HL-60 (cell line): Measurements from ENCODE around the gene RENBP.

Source experiments
- CTCF ChIP-seq: IDR thresholded peaks from one replicate; pipeline ENCODE4 v1.5.1; 2011; ENCODE audit warnings: low read length, control low read depth, inconsistent platforms; ENCODE audit not compliant: insufficient read depth
- POLR2AphosphoS5 ChIP-seq: IDR thresholded peaks from 2 replicates; pipeline ENCODE4 v1.6.1; 2012; ENCODE audit warnings: low read depth
- REST ChIP-seq: IDR thresholded peaks from 2 replicates; pipeline ENCODE4 v1.6.1; 2012; ENCODE audit warnings: low read depth; ENCODE audit not compliant: insufficient replicate concordance

GRCh38 chrX:153959649-153960048 lies 15.2 kb upstream of the RENBP start:
- TF ChIP-seq CTCF (no peak), POLR2AphosphoS5 (no peak), REST (no peak)
